ENCODE measurements around the gene UBA1. TPM values are rescaled to one million over a fixed set of nuclear protein-coding genes. Genes with fewer than 3 reads are reported as not detected.

Gene UBA1
- total and polyA plus RNA-seq, 2 of the 13 experiments (the other 11 are each of a cell fraction or from before 2014, with no cell fraction given), result 93.3 to 129 TPM

- TF ChIP-seq CSRNP2 (CRISPR knock-in tag; conservative IDR thresholded peaks at IDR 0.05; ENCODE audit: low read depth), result no peak
- TF ChIP-seq HINFP (CRISPR knock-in tag; IDR thresholded peaks at IDR 0.05; ENCODE audit: low read depth), result no peak
- no peak for TF ChIP-seq ZNF567 (CRISPR knock-in tag; IDR thresholded peaks at IDR 0.05; ENCODE audit: borderline replicate concordance)
- TF ChIP-seq GATAD2A (CRISPR knock-in tag; IDR thresholded peaks at IDR 0.05), result 0 out of 2 replicates have a peak, but pooled peaks have one; percentile 11
- TF ChIP-seq MYPOP (CRISPR knock-in tag; IDR thresholded peaks at IDR 0.05), result no peak
- no peak for TF ChIP-seq ZNF160 (CRISPR knock-in tag; IDR thresholded peaks at IDR 0.05)
- TF ChIP-seq FIP1L1 (IDR thresholded peaks at IDR 0.05; ENCODE audit: borderline replicate concordance, insufficient read depth, low read depth, low read length), result no peak
- no peak for TF ChIP-seq ZNF629 (CRISPR knock-in tag; conservative IDR thresholded peaks at IDR 0.05)
- TF ChIP-seq, protein P1, sequence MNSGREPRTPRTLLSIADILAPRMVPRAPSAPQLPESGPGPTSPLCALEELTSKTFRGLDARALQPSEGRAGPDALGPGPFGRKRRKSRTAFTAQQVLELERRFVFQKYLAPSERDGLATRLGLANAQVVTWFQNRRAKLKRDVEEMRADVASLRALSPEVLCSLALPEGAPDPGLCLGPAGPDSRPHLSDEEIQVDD (CRISPR knock-in tag; IDR thresholded peaks at IDR 0.05; ENCODE audit: borderline replicate concordance), result no peak
- TF ChIP-seq SMAD9 (CRISPR knock-in tag; IDR thresholded peaks at IDR 0.05), result no peak
- TF ChIP-seq ARNTL (CRISPR knock-in tag; IDR thresholded peaks at IDR 0.05), result 0 out of 2 replicates have a peak, but pooled peaks have one; percentile 28
- TF ChIP-seq HNRNPK (IDR thresholded peaks at IDR 0.05; ENCODE audit: low read depth, low read length, poor library complexity, severe bottlenecking), result no peak
- no peak for TF ChIP-seq ZNF207 (IDR thresholded peaks at IDR 0.05; ENCODE audit: borderline replicate concordance)
- TF ChIP-seq NCOA5 (CRISPR knock-in tag; IDR thresholded peaks at IDR 0.05), result no peak
- TF ChIP-seq ARNT2 (CRISPR knock-in tag; IDR thresholded peaks at IDR 0.05; ENCODE audit: low read depth), result no peak
- TF ChIP-seq ZNF672 (CRISPR knock-in tag; IDR thresholded peaks at IDR 0.05), result no peak
- no peak for TF ChIP-seq ZNF670 (CRISPR knock-in tag; IDR thresholded peaks at IDR 0.05; ENCODE audit: borderline replicate concordance)
- TF ChIP-seq PITX1 (CRISPR knock-in tag; IDR thresholded peaks at IDR 0.05), result peak; percentile 59; the same call in 1 of the 2 replicates
- peak; percentile 18; the same call in 1 of the 2 replicates for TF ChIP-seq KMT2B (CRISPR knock-in tag; IDR thresholded peaks at IDR 0.05)
- no peak for TF ChIP-seq EP300 (IDR thresholded peaks at IDR 0.05; ENCODE audit: low read depth in 2 of 2, low read length in 2 of 2)
- no peak for TF ChIP-seq EP300 (CRISPR knock-in tag; IDR thresholded peaks at IDR 0.05; ENCODE audit: borderline replicate concordance)
- no peak for TF ChIP-seq RAD51 (IDR thresholded peaks at IDR 0.05; ENCODE audit: borderline replicate concordance)
- TF ChIP-seq DNMT3B (CRISPR knock-in tag; conservative IDR thresholded peaks at IDR 0.05), result no peak
Observed at GRCh38 chrX:47193475-47194193, at the start of gene UBA1 (continued).
